ENCODE results near the gene MVK.

Gene MVK

GRCh38 chr12:109605016-109605415 is 31.4 kb downstream of the MVK start:
- H3K4me3 ChIP-seq (ENCODE audit: low read depth, low read length): no peak overlapping the region
- TF ChIP-seq, protein P1, sequence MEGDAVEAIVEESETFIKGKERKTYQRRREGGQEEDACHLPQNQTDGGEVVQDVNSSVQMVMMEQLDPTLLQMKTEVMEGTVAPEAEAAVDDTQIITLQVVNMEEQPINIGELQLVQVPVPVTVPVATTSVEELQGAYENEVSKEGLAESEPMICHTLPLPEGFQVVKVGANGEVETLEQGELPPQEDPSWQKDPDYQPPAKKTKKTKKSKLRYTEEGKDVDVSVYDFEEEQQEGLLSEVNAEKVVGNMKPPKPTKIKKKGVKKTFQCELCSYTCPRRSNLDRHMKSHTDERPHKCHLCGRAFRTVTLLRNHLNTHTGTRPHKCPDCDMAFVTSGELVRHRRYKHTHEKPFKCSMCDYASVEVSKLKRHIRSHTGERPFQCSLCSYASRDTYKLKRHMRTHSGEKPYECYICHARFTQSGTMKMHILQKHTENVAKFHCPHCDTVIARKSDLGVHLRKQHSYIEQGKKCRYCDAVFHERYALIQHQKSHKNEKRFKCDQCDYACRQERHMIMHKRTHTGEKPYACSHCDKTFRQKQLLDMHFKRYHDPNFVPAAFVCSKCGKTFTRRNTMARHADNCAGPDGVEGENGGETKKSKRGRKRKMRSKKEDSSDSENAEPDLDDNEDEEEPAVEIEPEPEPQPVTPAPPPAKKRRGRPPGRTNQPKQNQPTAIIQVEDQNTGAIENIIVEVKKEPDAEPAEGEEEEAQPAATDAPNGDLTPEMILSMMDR (IDR thresholded peaks at IDR 0.05; ENCODE audit: low read depth, low read length): no peak
- TF ChIP-seq MYC (IDR thresholded peaks at IDR 0.05; ENCODE audit: low read depth, low read length): no peak
- no peak for TF ChIP-seq POLR2A (IDR thresholded peaks at IDR 0.05; ENCODE audit: extremely low read depth, insufficient read length)
- TF ChIP-seq, protein P2, sequence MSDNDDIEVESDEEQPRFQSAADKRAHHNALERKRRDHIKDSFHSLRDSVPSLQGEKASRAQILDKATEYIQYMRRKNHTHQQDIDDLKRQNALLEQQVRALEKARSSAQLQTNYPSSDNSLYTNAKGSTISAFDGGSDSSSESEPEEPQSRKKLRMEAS (IDR thresholded peaks at IDR 0.05; ENCODE audit: low read depth, low read length): no peak
- DNase-seq (ENCODE audit: low read depth): peak; percentile 51

- TF ChIP-seq MYC (IDR thresholded peaks at IDR 0.05; ENCODE audit: low read depth, low read length): no peak
- TF ChIP-seq POLR2A (IDR thresholded peaks at IDR 0.05; ENCODE audit: extremely low read depth, insufficient read length): no peak
- TF ChIP-seq, protein P1 (IDR thresholded peaks at IDR 0.05; ENCODE audit: low read depth, low read length): no peak
- TF ChIP-seq, protein P2 (IDR thresholded peaks at IDR 0.05; ENCODE audit: low read depth, low read length): no peak
- H3K4me3 ChIP-seq (ENCODE audit: low read depth, low read length): no peak overlapping the region
- no peak for DNase-seq (ENCODE audit: low read depth)
Observed at GRCh38 chr12:109605599-109606228, 32.1 kb downstream of the MVK start.

GRCh38 chr12:109606320-109607028 is 32.9 kb downstream of the MVK start:
- no peak for DNase-seq (ENCODE audit: low read depth)
- TF ChIP-seq MYC (IDR thresholded peaks at IDR 0.05; ENCODE audit: low read depth, low read length) (no peak), POLR2A (IDR thresholded peaks at IDR 0.05; ENCODE audit: extremely low read depth, insufficient read length) (no peak)
- TF ChIP-seq, protein P2 (IDR thresholded peaks at IDR 0.05; ENCODE audit: low read depth, low read length): no peak
- TF ChIP-seq, protein P1 (IDR thresholded peaks at IDR 0.05; ENCODE audit: low read depth, low read length): no peak

DNA sequence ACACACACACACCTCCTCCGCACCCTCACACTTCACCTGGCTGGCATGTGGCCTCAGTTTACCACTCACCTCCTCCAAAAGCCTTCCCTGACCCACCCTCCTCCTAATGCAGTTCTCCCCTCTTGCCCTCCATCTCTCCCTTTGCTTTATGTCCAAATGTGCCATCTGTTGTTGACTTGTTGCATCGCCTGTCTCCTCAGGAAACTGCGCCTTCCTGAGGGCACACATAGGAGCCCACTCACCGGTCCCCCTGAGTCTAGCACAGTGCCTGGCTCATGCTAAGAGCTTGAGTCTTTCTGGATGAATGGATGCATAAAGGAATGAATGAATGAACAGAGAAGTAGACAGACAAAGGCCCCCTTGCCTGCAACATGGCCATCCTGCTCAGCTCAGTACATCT is 34.0 kb downstream of the MVK start:
- TF ChIP-seq MYC (IDR thresholded peaks at IDR 0.05; ENCODE audit: low read depth, low read length) (no peak), POLR2A (IDR thresholded peaks at IDR 0.05; ENCODE audit: extremely low read depth, insufficient read length) (no peak)
- TF ChIP-seq, protein P2 (IDR thresholded peaks at IDR 0.05; ENCODE audit: low read depth, low read length): no peak
- TF ChIP-seq, protein P1 (IDR thresholded peaks at IDR 0.05; ENCODE audit: low read depth, low read length): no peak
- no peak overlapping the region for H3K4me3 ChIP-seq (ENCODE audit: low read depth, low read length)
- no peak for DNase-seq (ENCODE audit: low read depth)

More at GRCh38 chr12:109606320-109607028, 32.9 kb downstream of the MVK start:
- no peak overlapping the region for H3K4me3 ChIP-seq (ENCODE audit: low read depth, low read length)

GRCh38 chr12:109608270-109608669 is 34.7 kb downstream of the MVK start:
- TF ChIP-seq POLR2A (IDR thresholded peaks at IDR 0.05; ENCODE audit: extremely low read depth, insufficient read length): no peak
- TF ChIP-seq, protein P2 (IDR thresholded peaks at IDR 0.05; ENCODE audit: low read depth, low read length): no peak
- TF ChIP-seq, protein P1 (IDR thresholded peaks at IDR 0.05; ENCODE audit: low read depth, low read length): no peak
- no peak for TF ChIP-seq MYC (IDR thresholded peaks at IDR 0.05; ENCODE audit: low read depth, low read length)
- DNase-seq (ENCODE audit: low read depth): no peak
- no peak overlapping the region for H3K4me3 ChIP-seq (ENCODE audit: low read depth, low read length)

Data from NB4 (cell line).